Raji (cell line): ENCODE data around the gene MAP4K5.

Source experiments
- POLR2A ChIP-seq: IDR thresholded peaks from 2 replicates; pipeline ENCODE4 v1.6.1; 2011; ENCODE audit warnings: low read depth, low read length, control low read depth; ENCODE audit not compliant: insufficient read depth

MAP4K5 gene

GRCh38 chr14:50539051-50539450 lies 6.7 kb upstream of the MAP4K5 start:
- TF ChIP-seq POLR2A = no peak

GRCh38 chr14:50534997-50535396 lies 2.6 kb upstream of the MAP4K5 start:
- no peak for TF ChIP-seq POLR2A

GRCh38 chr14:50534416-50534815 lies 2.0 kb upstream of the MAP4K5 start:
- TF ChIP-seq POLR2A = no peak

- no peak for TF ChIP-seq POLR2A
These were observed 1.4 kb upstream of the MAP4K5 start for GRCh38 chr14:50533806-50534205.

GRCh38 chr14:50533241-50533705 lies 904 bp upstream of the MAP4K5 start:
- no peak for TF ChIP-seq POLR2A

- no peak for TF ChIP-seq POLR2A
These were observed 521 bp downstream of the MAP4K5 start for GRCh38 chr14:50531595-50532501.

- no peak for TF ChIP-seq POLR2A
These were observed 1.5 kb downstream of the MAP4K5 start for GRCh38 chr14:50530794-50531365.

GRCh38 chr14:50530358-50530757 lies 2.0 kb downstream of the MAP4K5 start:
- TF ChIP-seq POLR2A = no peak

GRCh38 chr14:50529288-50530179 lies 2.8 kb downstream of the MAP4K5 start:
- no peak for TF ChIP-seq POLR2A

- TF ChIP-seq POLR2A = no peak
These were observed 4.4 kb downstream of the MAP4K5 start for GRCh38 chr14:50528000-50528399.

- no peak for TF ChIP-seq POLR2A
These were observed 7.4 kb downstream of the MAP4K5 start for GRCh38 chr14:50524731-50525515.

GRCh38 chr14:50524060-50524459 lies 8.3 kb downstream of the MAP4K5 start:
- no peak for TF ChIP-seq POLR2A

- no peak for TF ChIP-seq POLR2A
These were observed 8.9 kb downstream of the MAP4K5 start for GRCh38 chr14:50523271-50524041.

GRCh38 chr14:50521912-50522341 lies 10.4 kb downstream of the MAP4K5 start:
- TF ChIP-seq POLR2A = no peak
